ENCODE measurements around the gene LPIN2. TPM values are rescaled to one million over a fixed set of nuclear protein-coding genes. Genes with fewer than 3 reads are reported as not detected.
A peak's percentile ranks its signal among the peaks of the same experiment; 100 is the strongest.

Gene LPIN2
- total and polyA plus RNA-seq, 8 donors, result 24.3 to 63.2 (median 29.3) TPM

- intact Hi-C loops (cut with DNase I), result no loop called here
- Histone ChIP-seq H3K36me3 (no peaks in the 10 kb centered on the region), H3K4me3 (no peak overlapping the region), H3K4me1 (peaks cover 8 to 55% of the 10 kb centered on the region in 2 donors), H3K9me3 (no peaks in the 10 kb centered on the region), H3K27ac (peak overlapping the region; percentile 41 to 45), H3K27me3 (no peaks in the 10 kb centered on the region)
- DNase-seq (no peak), ATAC-seq (peak; percentile 81)
- TF ChIP-seq CTCF (IDR thresholded peaks at IDR 0.05), result no peak
Observed at GRCh38 chr18:2997846-2998564, 14.9 kb downstream of the LPIN2 start.

- TF ChIP-seq CTCF (IDR thresholded peaks at IDR 0.05), result no peak
- intact Hi-C loops (cut with DNase I), result no loop called here
- ATAC-seq (no peak), DNase-seq (no peak)
- no peaks in the 10 kb centered on the region for H3K36me3 ChIP-seq
- H3K27me3 ChIP-seq, result no peaks in the 10 kb centered on the region
- H3K4me3 ChIP-seq, result no peak overlapping the region
- H3K9me3 ChIP-seq, result no peaks in the 10 kb centered on the region
- peaks cover 8 to 55% of the 10 kb centered on the region in 2 donors for H3K4me1 ChIP-seq
- peak overlapping the region; percentile 41 to 45 for H3K27ac ChIP-seq
Observed at GRCh38 chr18:2997429-2997828, 15.5 kb downstream of the LPIN2 start.

- no peak overlapping the region for H3K27ac ChIP-seq
- peak; percentile 14 for ATAC-seq
- no peak overlapping the region for H3K4me3 ChIP-seq
- DNase-seq, result no peak
- H3K4me1 ChIP-seq, result peaks cover 8 to 57% of the 10 kb centered on the region in 2 donors
- no peaks in the 10 kb centered on the region for H3K36me3 ChIP-seq
- no peaks in the 10 kb centered on the region for H3K9me3 ChIP-seq
- TF ChIP-seq CTCF (IDR thresholded peaks at IDR 0.05), result peak in 1 of 2 donors; percentile 40
- intact Hi-C loops (cut with DNase I), result no loop called here
- H3K27me3 ChIP-seq, result no peaks in the 10 kb centered on the region
Observed at GRCh38 chr18:2994603-2995432, 18.1 kb downstream of the LPIN2 start.

- DNase-seq, result no peak
- no peak for ATAC-seq
- no peak overlapping the region for H3K27ac ChIP-seq
- H3K36me3 ChIP-seq, result no peaks in the 10 kb centered on the region
- no peaks in the 10 kb centered on the region for H3K9me3 ChIP-seq
- H3K4me1 ChIP-seq, result peaks cover 8 to 53% of the 10 kb centered on the region in 2 donors
- no peaks in the 10 kb centered on the region for H3K27me3 ChIP-seq
- intact Hi-C loops (cut with DNase I), result no loop called here
- H3K4me3 ChIP-seq, result no peak overlapping the region
- no peak for TF ChIP-seq CTCF (IDR thresholded peaks at IDR 0.05)
Observed at GRCh38 chr18:2994020-2994589, 18.8 kb downstream of the LPIN2 start.
